AG20443 (cell line): Measurements from ENCODE around the gene GARNL3.

ENCODE experiments used
- DNase-seq: peaks from one replicate; pipeline ENCODE4 v3.0.0; 2012; ENCODE audit warnings: low spot score, mixed read lengths

Gene GARNL3

DNA sequence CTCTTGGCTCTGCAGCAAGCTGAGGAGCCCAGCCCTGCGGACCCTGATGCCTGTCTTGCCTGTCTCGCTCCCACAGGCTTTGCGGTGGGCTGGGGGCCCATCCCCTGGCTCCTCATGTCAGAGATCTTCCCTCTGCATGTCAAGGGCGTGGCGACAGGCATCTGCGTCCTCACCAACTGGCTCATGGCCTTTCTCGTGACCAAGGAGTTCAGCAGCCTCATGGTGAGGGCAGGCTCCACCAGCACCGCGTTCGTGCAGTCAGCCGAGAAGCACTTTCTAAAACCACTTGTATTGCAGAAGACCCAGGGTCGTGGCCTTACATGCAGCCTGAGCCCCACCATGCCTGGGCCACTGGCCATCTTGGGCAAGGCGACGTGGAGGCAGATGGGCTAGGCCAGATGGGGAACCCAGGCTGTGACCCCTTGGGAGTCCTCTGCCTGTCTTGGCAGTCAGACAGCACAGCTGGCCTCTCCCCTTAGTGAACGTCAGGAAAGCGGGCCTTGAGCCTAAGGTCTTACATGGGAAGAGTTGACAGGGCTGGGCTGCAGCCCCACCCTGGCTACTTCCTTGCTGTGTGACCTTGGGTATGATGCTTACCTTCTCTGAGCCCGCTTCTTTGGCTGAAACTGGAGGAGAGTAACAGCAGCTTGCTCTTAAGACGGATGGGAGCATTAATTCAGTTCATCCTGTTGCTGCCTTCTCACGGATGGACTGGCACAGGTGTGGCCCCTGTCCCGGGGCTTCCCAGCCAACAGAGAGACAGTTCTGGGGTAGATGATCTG, 141.0 kb downstream of the GARNL3 start:
- no peak for DNase-seq

DNA sequence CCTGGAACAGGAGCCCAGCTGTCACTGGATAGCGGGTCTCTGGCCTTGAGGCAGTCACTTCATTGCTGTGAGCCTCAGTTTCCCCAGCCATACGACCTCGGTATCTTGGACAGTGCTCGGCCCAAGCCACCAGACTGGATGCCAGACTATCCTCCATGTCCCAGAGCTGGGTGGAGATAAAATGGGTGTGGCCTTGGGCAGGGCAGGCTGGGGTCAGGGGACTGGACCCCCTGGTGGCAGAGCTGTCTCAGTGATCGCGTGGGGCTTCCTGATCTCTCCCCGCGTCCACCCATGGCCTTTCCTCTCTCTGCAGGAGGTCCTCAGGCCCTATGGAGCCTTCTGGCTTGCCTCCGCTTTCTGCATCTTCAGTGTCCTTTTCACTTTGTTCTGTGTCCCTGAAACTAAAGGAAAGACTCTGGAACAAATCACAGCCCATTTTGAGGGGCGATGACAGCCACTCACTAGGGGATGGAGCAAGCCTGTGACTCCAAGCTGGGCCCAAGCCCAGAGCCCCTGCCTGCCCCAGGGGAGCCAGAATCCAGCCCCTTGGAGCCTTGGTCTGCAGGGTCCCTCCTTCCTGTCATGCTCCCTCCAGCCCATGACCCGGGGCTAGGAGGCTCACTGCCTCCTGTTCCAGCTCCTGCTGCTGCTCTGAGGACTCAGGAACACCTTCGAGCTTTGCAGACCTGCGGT, 142.4 kb downstream of the GARNL3 start:
- no peak for DNase-seq

DNA sequence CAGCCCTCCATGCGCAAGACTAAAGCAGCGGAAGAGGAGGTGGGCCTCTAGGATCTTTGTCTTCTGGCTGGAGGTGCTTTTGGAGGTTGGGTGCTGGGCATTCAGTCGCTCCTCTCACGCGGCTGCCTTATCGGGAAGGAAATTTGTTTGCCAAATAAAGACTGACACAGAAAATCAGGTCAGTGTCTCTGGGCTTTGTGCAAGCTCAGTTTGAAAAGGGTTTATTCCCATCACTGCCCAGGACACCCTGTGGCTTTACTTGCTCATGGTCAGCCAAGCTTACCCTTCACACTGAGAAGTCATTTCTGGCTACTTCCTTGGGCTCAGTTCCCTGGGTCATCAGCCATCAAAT, 142.9 kb downstream of the GARNL3 start:
- DNase-seq, result no peak

DNA sequence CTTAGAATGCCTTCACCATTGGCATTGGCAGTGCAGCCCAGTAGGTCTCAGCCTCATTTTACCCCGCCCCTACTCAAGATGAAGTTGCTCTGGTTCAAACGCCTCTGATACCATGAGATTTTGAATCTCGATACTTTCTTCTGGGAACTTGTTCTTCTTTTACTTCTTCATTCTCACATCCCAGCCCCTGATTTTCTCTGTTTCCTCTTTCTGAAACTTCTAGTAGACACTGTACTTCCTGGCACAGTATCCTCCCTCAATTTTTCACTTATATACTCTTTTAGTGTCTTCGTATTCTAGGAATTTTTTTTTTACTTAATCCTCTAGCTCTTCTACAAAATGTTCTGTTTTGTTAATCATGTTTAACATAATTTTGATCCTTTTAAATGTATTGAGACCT, 146.5 kb downstream of the GARNL3 start:
- DNase-seq, result no peak

DNA sequence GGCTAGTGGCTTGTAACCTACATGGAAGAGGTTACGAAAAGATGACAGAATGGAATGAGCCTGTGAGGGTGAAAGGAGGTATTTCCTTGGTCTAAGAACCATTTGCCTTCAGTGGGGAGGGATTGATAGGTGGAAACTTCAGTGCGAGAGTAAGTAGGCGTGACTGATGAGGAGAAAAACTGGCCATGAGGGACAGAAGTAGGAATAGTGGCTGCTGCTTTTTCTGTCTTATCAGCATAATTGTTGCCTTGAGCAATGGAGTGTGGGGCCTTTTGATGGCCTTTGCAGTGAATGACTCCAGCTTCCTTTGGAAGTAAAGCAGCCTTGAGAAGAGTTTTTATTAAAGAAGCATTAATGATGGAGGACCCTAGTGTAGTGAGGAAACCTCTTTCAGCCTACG, 150.6 kb downstream of the GARNL3 start:
- DNase-seq, result no peak

DNA sequence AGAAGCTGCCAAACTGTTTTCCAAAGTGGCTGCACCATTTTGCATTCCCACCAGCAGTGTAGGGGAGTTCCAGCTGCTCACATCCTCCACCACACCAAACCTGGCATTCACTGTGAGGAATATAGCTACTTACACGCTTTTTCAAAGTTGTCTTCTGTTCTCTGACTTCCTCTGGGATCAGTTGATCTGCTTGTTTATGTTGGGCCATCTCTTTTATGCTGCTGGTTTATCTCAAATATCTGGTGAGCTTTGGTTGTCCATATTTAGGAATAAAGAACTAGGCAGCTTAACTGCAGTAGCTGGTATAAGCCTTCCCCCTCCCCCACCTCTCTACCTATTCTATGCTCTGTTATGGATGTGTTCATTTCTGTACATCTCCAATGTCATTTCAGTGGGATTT, 151.1 kb downstream of the GARNL3 start:
- no peak for DNase-seq

DNA sequence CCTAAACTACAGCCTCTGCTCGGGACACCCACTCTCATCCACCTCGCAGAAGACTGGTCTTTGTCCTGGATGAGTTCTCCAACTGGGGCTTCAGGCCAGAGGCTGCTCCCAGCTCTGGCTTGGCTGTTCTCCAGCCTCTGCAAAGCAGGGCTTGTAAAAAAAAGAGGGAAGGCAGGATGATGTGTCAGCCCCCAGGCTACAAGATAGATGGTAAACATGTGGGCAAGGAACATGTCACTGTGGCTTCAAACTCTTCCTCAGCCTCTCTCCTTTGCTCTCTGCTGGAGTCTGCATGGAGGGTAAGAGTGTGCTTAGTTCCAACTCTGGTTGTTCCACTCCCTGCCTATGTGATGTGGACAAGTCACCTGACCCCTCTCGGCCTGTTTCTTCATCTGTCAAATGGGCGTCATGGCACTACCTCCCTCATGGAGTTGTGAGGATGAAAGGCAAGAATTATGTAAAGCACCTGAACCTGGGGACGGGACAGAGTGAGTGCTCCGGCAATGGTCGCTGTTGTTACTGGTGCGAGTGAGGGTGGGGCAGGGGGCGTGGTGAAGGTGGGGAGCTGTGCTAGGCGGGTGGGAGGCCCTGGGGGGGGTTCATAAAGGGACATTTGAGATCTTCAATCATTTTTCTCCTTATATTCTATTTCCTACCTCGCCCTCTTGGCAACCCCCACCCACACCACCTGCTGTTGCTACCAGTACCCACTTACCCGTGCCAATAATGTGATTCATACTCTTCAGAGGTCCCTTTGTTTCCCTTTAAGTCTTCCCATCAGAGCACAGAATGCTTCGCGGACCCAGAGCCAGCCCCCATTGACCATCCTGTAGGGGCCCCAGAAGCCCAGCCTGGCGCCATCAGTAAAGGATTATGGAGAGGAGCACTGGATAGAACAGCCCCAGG, 152.8 kb downstream of the GARNL3 start:
- DNase-seq, result peak; percentile 35

DNA sequence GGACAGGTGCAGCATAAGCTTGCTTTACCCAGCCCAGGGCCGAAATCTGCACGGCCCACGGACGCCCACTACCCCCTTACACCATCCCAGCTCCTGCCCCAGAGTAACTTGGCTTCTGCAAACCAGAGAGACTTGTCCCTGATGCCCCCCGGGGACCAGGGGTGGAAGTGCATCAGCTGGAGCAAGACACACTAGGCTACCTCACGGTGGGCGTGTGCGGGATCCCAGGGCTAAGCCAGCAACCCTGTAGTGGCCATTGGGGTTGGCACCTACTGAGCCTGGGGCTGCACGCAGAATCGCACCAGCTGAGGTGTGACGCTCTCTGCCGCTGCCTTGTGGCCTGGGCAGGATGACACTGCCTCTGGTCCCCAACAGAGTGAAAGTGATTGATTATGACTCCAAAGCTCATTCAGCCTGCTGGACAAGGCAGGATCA, 153.5 kb downstream of the GARNL3 start:
- DNase-seq, result no peak

DNA sequence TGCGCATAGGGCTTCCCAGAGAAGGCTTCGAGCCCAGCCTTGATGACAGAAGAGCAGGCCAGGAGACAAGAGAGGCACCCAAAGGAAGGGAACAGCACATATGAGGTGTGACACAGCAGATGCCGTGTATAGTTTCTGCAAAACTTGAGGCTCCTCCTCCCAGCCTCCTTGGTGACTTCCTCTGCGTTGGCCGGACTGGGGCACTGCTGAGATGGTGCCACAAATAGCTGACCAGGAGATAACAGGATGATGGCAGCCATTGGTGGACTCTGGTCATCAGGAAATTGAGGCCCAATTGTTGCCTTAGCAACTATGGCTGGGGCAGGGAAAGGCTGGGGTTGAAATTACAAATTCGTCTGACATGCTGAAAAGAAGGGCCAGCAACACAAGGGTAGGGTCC, 154.8 kb downstream of the GARNL3 start:
- DNase-seq, result no peak

DNA sequence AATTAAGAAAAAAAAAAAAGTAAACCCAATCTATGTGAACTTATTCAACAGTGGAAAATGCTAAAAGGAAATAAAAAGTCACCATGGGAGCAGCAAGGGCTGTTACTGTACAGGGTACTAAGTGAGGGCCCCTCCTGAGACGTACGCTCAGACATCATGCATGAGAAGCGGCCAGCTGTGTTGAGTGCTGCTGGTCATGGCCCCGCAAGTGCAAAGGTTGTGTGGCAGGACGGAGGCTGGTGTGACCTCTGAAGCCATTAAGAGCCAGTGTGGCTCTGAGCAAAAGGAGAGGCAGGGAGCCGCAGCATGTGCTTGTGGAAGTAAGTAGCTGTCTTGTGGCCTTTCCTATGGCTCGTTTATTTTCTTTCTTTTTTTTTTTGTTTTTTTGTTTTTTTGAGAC, 156.5 kb downstream of the GARNL3 start:
- no peak for DNase-seq

DNA sequence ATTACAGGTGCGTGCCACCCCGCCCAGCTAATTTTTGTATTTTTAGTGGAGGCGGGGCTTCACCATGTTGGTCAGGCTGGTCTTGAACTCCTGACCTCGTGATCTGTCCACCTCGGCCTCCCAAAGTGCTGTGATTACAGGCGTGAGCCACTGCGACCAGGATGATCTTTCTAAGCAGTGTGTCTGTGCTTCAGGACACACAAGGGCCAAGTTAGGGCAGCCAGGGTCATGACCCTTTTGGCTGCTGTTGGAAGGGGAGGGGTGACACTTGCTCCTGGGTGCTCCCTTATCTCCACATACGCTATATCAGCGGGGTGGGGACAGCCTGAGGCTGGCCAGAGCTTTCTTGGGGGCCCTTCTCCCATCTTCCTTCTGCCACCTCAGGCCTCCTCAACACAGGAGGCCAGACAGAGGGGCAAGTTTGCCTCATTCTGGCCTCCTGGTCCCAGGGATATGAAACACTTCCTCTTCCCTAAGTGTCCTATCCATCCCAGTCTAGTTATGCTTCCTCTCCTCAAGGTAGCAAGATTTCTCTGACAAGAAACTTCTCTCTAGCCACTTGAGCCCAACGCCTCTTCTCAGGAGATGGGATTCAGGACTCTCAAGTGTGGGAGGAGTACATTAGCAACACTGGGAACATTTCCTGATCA, 157.7 kb downstream of the GARNL3 start:
- no peak for DNase-seq

DNA sequence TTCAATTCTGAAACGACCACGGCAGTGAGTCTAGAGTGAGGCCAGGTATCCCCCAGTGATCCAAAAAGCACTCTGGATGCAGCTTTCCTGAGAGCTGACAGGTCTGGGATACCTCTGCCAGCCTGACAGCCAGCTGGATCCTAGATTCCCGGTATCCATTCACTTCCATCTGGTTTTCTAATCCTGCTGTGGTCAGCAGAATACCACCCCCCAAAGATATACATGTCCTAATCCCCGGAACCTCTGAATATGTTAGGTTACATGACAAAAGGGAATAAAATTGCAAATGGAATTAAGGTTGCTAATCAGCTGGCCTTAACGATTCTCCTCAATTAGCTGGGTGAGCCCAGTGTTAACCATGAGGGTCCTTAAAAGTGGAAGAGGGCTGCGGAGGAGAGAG, 158.2 kb downstream of the GARNL3 start:
- no peak for DNase-seq

DNA sequence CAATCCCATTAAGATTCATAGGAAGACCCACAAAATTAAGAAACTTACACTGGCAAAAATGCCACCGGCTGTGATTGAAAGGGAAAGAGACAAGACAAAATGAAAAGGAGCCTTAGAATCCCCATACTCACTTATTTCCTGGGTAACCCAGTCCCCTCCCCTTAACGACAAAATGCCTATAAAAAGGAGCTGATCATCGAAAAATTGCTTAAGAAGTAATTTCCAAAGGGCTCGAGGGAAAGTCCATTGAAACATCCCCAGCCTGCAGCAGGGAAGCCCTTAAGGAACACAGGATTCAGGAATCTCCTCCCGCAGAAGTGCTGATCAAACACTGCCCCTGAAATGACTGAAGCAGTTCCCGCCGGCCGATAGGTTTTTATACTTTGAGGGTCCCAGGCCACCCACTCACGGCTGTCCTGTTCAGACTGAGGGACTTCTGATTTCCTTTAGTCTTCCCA, 158.9 kb downstream of the GARNL3 start:
- DNase-seq, result peak; percentile 23

DNA sequence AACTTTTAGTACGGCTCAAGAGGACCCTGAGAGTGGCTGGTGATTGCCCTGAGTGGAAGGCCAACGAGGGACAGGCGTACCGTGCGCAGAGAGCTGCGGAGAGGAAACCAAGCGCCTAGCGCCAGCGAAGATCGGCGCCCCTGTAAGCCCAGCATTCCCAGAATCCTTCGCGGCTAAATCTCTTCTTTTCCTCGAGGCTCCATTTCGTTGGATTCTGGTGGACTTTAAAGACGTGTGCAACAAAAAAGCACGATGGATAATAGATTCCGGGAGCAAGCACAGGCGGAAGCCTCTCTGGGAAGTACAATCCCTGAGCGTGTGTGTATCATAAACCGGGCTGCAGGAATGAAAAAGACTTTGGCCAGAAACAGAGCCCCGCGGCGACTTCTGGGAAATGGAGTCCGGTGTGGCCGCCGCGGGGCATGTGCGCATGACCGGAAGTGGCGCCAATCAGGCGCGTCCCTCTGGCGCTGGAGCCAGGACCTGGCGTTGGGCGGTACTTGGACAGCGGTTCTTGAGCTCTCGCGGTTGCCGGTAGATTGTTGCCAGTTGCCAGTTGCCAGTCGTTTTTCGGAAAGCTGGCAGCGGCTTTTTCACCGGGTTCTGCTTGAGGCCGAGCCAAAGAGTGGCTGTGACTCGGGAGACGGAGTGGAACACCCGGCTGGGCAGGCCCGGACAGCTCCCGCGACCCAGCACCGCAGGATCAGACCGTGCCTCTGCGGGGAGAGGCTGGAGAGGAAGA, 159.5 kb downstream of the GARNL3 start, which contains the start of gene ZNF79:
Gene ZNF79 (plus strand): TSS at position 449 of the 742 bp plus-strand sequence. CDS start 406 bp downstream, outside the sequence.
- DNase-seq, result peak; percentile 99

DNA sequence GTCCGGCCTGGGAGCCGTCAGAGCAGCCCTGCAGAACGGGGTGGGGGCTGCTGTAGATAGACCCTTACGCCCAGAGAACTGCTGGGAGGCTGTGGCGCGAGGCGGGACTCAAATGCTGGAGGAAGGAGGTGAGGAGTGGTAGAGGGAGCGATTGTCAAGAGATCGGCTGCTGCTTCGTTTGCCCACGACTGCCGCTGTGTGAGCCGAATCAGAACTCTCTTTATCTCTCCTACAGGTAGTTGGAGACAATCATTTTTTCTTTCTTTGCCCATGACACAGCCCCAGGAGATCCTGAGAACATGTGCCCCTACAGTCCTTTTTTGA, 160.1 kb downstream of the GARNL3 start:
- DNase-seq, result no peak

DNA sequence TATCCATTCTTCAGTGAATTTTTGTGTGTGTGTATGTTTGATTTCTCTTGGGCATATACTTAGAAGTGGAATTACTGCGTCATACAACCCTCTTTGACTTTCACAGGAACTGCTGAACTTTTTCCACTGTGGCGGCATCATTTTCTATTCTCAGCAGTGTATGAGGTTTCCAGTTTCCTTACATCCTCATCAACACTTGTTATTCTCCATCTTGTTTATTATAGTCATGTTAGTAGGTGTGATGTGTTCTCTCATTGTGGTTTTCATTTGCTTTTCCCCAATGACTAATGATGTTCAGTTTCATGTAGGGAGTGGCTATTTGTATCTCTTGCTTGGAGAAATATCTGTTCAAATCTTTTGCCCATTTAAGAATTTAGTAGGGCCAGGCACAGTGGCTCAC, 162.2 kb downstream of the GARNL3 start:
- DNase-seq, result no peak

DNA sequence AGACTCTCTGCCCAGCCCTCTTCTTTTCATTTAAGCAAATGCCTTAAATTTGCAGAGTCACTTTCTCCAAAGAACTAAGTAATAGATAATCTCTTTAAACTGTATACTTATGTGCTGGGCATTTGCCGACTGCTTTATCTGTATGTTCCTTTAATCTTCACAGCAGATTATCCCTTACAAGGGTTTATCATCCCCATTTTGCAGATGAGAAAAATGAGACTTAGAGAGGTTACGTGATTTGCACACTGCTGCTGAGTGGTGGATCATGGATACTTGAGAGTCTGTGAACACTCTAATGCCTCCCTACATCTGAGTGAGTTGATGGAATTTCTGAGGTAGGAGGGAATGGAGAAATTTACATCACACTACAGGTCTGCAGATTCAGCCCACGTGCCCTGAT, 163.8 kb downstream of the GARNL3 start:
- no peak for DNase-seq

DNA sequence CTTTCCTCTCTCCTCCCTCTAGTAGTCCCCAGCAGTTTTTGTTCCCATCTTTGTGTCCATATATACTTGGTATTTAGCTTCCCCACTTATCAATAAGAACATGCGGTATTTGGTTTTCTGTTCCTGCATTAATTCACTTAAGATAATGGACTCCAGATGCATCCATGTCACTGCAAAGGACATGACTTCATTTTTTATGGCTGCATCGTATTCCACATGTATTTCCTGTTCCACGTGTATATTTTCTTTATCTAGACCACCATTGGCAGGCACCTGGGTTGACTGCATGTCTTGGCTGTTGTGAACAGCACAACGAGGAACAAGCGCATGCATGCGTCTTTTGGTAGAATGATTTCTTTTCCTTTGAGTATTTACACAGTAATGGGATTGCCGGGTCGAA, 165.8 kb downstream of the GARNL3 start:
- no peak for DNase-seq

DNA sequence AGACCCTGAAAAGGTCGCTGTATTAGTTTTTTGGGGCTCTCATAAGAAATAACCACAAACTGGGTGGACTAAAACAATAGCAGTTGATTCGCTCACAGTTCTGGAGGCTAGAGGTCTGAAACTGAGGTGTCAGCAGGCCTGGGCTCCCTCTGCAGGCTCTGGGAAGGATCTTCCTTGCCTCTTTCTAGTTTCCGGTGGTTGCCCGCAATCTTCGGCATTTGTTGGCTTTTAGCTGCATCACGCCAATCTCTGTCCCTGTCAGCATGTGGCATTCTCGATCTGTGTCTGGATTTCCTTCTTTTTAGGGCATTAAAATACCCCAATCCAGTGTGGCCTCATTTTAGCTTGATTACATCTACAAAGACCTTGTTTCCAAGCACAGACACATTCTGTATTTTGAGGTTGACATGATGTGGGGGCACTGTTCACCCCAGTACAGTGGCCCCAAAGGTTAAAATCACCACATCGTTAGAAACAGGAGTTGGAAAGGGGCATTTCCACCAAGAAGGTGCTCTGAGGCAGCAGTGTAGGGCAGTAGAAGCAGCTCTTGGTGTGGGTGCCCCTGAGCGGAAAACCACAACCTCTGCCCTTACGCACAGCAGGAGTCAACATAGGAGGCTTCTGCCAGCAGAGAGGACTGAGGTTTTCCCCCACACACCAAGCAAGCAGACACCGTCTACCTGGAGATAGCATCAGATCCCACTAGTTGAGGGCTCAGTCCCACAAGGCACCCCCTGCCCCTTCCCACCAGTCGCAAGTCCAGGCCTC, 173.1 kb downstream of the GARNL3 start:
- DNase-seq, result no peak

DNA sequence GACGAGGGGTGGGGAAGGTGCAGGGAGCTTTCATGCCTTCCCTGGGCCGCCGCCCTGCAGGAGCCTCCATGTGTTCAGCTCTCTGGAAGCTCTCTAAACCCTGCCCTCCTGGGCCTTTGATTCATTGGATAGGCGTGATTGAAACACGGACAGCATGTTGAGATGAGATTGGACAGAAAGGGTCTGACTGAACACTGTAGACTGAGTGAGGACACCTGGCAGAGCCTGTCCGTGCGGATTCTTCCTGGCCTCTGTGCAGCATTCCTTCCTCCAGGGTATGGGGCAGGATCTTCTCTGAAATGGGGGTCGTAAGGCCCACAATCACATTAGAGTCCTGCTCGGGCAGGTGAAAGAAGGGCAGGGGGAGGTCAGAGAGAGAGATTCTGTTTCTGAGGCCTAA, 173.8 kb downstream of the GARNL3 start:
- no peak for DNase-seq
